Measurements from ENCODE around the gene TMEM61.
"Not testable (repeated sequence)": the region's sequence is repeated elsewhere in the genome, so short reads cannot be mapped to it uniquely, and the experiment has no call there.

The TMEM61 gene

DNA sequence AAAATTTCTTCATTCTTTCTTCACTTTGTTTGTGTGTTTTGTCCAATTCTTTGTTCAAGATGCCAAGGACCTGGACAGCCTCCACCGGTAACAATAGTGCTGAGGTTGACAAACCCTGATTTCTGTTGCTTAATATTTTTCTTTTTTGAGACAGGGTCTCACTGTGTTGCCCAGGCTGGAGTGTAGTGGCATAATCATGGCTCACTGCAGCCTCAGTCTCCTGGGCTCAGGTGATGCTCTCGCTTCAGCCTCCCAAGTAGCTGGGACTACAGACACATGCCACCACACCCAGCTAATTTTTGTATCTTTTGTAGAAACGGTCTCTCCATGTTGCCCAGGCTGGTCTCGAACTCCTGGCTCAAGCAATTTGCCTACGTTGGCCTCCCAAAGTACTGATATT lies 16.6 kb upstream of the TMEM61 start:
- not testable (repeated sequence) for DNase-seq

GRCh38 chr1:54965624-54966340 lies 14.6 kb upstream of the TMEM61 start:
- no peak for DNase-seq

DNA sequence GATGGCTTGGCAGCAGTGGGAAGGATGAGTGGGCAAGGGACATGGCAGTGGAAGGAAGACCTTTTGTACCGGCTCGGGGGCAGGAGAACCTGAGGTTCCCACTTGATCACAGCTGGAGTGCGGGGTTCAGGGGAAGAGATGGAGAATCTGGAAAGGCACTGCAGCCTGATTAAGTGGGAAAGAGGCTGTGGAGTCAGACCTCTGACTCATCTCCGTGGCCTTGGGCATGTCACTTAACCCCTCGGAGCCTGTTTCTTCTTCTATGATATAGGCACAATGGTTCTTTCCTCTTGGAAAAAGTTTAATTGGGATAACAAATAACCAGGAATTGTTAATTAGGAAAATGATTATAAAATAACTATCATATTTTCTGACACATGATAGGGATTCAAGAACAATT lies 13.1 kb upstream of the TMEM61 start:
- no peak for DNase-seq

GRCh38 chr1:54968551-54968950 lies 11.9 kb upstream of the TMEM61 start:
- no peak for DNase-seq

GRCh38 chr1:54969879-54970278 lies 10.5 kb upstream of the TMEM61 start:
- no peak for DNase-seq

DNA sequence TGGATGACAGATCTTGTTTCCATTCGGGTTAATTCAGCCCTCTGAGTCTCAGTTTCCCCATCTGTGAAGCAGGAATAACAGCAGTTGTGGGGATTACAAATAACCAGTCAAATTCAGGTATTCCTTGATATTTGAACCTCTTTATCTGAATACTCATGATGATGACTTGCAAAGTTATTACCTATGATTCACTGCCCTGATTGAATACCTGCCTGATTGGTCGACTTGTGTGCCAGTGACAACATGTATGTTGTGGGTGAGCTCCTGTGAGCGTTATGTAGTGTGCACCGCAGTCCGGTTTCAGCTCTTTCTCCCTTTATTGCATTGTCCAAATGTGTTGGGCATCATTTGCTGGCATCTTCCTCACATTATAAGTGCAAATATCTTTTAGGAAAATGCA lies 9.5 kb upstream of the TMEM61 start:
- no peak for DNase-seq

GRCh38 chr1:54971317-54971791 lies 9.1 kb upstream of the TMEM61 start:
- no peak for DNase-seq

GRCh38 chr1:54972436-54972835 lies 8.0 kb upstream of the TMEM61 start:
- no peak for DNase-seq

- no peak for DNase-seq
Measured at GRCh38 chr1:54973205-54973921, 7.1 kb upstream of the TMEM61 start.

DNA sequence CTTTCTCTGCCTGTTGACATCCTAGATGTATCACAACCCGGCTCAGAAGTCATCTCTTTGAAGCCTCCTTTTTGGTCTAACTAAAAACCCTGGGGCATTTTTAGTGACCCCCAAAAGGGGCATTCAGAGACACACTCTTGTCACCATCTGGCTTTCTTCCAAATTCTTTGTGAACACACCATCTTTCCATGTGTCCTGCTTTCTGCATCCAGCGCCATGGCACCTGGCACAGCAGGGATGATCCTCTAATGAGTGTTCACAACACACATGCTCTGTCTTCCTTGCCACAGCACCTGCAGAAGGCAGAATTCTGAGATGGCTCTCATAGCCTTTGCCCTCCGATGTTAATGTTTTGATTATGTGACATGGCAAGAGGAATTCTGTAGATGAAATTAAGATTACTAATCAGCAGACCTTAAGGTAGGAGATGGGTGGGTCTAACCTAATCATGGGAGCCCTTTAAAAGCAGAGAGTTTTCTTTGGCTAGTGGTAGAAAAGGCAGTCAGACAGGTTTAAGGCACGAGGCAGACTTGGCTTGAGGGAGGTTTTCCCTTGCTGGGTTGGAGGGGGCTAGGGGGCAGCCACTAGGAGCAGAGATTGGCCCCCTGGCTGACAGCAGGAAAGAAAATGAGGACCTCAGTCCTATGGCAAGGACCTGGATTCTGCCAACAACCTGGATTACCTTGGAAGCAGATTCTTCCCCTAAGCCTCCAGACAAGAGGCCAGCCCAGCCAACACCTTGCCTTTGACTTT lies 4.9 kb upstream of the TMEM61 start:
- no peak for DNase-seq

GRCh38 chr1:54976747-54977146 lies 3.7 kb upstream of the TMEM61 start:
- DNase-seq, result no peak

- no peak for DNase-seq
Measured at GRCh38 chr1:54977533-54978297, 2.7 kb upstream of the TMEM61 start.

DNA sequence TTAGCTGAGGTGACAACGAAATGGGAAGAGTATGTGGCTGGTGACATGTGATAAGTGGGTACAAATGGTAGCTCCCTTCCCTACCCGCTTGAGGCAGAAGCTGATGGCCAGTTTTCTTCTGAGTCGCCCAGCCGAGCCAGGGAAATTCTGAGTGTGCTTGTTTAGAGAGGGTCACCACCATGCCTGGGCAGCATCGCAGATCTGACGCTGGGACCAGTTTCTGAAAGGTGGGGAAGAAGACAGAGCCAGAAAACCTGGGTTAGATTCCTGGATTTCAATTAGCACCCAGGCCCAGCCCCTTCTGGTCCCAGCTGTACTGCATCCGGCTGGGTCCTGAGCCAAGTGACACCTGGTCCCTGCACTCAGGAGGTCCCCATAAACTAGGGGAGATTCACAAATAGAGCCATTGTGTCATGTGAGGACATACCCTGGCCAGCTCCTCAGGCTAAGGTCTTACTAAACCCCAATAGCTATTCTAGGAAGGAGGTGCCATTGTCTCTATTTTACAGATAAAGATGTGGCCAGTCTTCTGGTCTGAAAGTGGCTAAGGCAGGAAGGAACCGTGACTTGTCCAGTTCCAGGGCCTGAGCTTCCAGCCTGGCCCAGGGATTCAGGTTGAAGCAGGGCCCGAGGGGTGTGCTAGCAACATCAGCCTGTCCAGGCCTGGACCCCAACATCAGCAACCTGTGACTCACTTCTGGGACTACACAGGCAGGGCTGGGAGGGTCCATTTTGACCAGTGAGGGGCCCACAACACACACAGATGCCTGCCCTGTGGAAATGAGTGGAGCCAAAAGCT lies 1.7 kb upstream of the TMEM61 start:
- DNase-seq, result no peak

- DNase-seq, result no peak
Measured at GRCh38 chr1:54979327-54979891, 1.0 kb upstream of the TMEM61 start.

GRCh38 chr1:54980046-54980527 lies 341 bp upstream of the TMEM61 start:
- no peak for DNase-seq

DNA sequence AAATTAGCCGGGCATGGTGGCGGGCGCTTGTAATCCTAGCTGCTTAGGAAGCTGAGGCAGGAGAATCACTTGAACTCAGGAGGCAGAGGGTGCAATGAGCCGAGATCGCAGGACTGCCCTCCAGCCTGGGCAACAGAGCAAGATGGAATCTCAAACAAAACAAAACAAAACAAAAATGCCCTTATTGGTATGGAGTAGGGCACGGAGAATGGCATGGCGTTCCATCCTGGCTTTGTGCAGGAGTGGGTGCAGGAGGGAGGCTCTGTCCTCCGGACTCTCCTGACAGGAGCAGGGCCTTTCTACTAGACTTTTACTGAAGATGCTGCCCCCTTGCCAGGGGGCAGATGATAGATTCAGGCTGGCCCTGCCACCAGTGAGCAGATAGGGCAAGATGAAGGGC lies 1.0 kb downstream of the TMEM61 start:
- DNase-seq, result no peak

- DNase-seq, result no peak
Measured at GRCh38 chr1:54982739-54983138, 2.3 kb downstream of the TMEM61 start.

DNA sequence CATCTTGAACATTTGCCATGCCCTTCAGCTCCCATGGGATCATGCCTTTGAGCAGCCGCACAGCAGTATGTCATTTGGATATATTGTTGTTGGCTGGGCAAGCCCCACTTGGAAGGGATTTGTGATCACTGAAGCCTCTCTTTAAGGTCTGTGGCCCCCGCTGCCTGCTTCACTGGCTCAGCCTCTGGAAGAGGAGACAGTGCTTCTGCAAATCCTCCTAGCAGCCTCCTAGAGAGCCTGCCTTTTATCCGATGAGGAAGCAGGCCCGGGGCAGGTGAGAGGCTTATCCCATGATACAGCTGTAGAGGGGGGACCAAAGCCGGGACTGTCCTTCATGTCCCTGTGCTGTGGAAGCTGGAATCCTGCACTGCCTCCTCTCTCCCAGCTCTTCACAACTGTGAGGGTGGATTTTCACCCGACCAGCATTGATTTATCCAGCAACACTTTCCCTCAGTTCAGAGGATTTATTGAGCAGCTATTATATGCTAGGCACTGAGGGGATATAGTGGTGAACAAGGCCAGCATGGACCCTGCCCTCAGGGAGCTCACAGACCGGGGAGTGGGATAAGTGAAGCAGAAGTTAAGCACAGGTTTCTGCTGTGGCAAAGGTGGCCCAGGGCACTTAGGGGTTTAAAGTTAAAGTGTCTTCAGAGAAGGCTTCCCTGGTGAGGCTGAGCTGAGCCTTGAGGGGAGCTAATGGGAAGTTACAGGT lies 3.9 kb downstream of the TMEM61 start:
- DNase-seq, result no peak

DNA sequence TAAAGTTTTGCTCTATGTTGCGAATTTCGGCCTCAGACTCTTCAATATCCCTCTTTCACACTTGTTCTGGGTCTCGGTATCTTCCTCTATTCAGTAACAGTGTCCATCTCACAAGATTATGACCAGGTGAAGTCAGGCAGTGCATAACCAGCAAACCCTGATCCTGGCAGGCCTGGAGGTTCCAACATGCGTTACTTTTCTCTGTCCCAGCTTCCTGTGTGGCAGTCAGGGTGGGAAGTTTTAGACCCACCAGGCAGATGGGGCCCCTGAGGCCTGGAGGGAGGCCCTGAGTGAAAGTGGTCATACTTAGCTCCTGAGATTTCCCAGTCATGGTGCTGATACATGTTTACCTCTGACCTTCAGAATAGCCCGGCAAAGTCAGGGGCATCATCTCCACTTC lies 5.1 kb downstream of the TMEM61 start:
- no peak for DNase-seq

GRCh38 chr1:54986025-54986424 lies 5.6 kb downstream of the TMEM61 start:
- no peak for DNase-seq

DNA sequence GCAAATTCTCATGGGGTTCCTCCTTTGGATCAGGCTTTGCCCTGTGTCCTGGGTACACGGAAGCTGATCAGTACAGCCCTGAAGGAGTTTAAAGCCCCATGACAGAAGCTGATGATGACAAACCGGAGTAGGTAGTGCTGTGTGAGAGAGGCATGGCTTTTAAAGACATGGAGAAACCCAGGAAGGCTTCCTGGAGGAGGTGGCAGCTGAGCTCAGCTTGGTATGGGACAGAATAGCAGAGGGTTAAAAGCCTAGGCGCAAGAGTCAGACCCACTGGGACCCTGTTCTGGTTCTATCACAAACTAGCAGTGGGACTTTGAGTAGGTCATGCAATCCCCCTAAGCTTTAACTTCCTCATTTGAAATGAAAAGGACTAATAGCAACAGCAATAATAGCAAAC lies 6.1 kb downstream of the TMEM61 start:
- DNase-seq, result no peak
